ENCODE results near the gene SLC7A1.

DNA sequence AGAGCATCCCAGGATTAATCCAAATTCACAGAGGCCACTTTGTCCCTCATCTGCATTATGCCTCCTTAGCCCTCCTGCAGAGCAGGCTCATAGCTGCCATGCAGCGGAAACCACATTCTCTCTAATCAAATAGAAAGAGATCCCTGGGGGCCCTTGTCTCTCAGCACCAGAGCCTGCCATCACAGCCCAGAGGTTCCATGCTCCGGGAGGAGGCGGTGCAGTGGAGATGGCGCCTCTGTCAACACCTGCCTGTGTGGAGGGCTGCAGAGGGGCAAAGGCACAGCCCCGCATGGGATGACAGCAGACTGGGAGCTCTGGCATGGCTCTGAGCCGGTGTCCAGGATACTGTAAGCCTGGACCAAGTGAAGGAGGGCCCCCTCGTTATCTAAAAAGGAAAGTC lies 111.3 kb downstream of the SLC7A1 start:
- TF ChIP-seq ZBTB7A (CRISPR knock-in tag; IDR thresholded peaks at IDR 0.05) (no peak), POLR2A (IDR thresholded peaks at IDR 0.05; ENCODE audit: insufficient read depth in 1 of 2, low read depth in 2 of 2, low read length in 2 of 2) (no peak), CBX1 (IDR thresholded peaks at IDR 0.05; ENCODE audit: low read depth) (no peak)
